Muscle of leg (tissue), 11 donors: ENCODE results near the gene CHCHD6. TPM values are rescaled to one million over a fixed set of nuclear protein-coding genes. Genes with fewer than 3 reads are reported as not detected.

Source experiments
- DNase-seq: peaks from one replicate; pipeline ENCODE4 v3.0.0; 2013
- H3K27ac ChIP-seq: one replicate; pipeline ENCODE4 v1.5.1; 2013; ENCODE audit warnings: mild to moderate bottlenecking, low read length, control low read depth
- H3K27me3 ChIP-seq: one replicate; pipeline ENCODE4 v1.6.1; 2013; ENCODE audit warnings: low read length; ENCODE audit not compliant: control insufficient read depth, insufficient read depth
- H3K36me3 ChIP-seq: one replicate; pipeline ENCODE4 v1.6.1; 2013; ENCODE audit warnings: low read length; ENCODE audit not compliant: control insufficient read depth, insufficient read depth
- H3K4me1 ChIP-seq: one replicate; pipeline ENCODE4 v1.6.1; 2013; ENCODE audit warnings: low read length; ENCODE audit not compliant: control insufficient read depth, insufficient read depth
- H3K4me3 ChIP-seq: one replicate; pipeline ENCODE4 v1.5.1; 2013; ENCODE audit warnings: low read length, control low read depth
- H3K9me3 ChIP-seq: replicated peaks from 2 replicates; pipeline ENCODE4 v1.6.1; 2013; ENCODE audit warnings: low read depth, low read length; ENCODE audit not compliant: control insufficient read depth
- WGBS: methylation state at CpG from one replicate; pipeline ENCODE4 v1.1.5; 2013; ENCODE audit warnings: missing lambda C conversion rate; ENCODE audit not compliant: insufficient coverage; 5-methylcytosine and 5-hydroxymethylcytosine counted together
- polyA plus RNA-seq, 8 donors: library from polyadenylated mRNA; unstranded; fragments of 120-200 nt; gene quantifications; one replicate each; pipeline versions ENCODE4 v1.2.1 to v1.2.3, GENCODE V29; 2013; ENCODE audit warnings: inconsistent platforms in 1 of 8, low replicate concordance in 1 of 8; ENCODE audit not compliant: insufficient read length in 8 of 8, insufficient read depth in 1 of 8
- total RNA-seq: library from RNA; stranded (reverse); fragments of 120-200 nt; gene quantifications from one replicate; pipeline ENCODE4 v1.2.4, GENCODE V29; 2013

The CHCHD6 gene
- total and polyA plus RNA-seq, 9 donors = 7.3 to 11.8 (median 8.7) TPM

DNA sequence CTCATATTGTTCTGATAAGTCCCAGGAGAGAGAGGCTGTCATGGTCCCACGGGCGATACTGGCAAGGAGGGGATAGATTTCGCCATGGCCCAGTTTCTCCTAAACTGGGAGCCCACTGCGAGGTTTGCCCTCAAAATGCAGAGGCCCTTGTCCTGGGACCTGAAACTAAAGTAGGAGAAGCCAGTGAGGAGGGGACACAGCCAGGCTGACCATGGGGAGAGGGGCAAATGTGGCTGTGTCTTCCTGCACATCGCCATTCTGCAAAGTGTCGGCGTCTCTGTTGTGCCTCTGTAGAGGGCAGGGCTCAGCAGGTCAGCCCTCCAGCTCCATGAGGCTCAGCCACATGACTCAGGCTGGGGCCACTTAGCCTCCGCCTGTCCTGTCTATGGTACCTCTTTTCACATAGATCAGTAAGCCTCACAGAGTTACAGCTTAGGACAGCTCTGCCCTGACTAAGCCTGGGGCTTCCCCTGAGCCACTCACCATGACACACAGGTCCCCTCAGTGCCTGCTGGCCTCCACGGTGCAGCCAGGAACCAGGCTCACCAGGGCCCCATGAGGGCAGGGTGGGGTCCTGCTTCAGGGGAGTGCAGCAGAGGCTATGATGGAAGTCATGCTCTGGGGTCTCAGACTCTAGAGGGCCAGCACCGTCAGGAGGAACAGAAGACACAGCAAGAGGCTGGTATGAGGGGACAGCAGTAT lies 250.3 kb downstream of the CHCHD6 start:
- WGBS = 85% methylated on average over 10 of the region's 10 CpGs
- Histone ChIP-seq H3K4me3 (no peak overlapping the region), H3K27me3 (no peaks in the 10 kb centered on the region), H3K4me1 (no peaks in the 10 kb centered on the region), H3K36me3 (no peaks in the 10 kb centered on the region), H3K9me3 (no peaks in the 10 kb centered on the region), H3K27ac (no peak overlapping the region)
- no peak for DNase-seq

DNA sequence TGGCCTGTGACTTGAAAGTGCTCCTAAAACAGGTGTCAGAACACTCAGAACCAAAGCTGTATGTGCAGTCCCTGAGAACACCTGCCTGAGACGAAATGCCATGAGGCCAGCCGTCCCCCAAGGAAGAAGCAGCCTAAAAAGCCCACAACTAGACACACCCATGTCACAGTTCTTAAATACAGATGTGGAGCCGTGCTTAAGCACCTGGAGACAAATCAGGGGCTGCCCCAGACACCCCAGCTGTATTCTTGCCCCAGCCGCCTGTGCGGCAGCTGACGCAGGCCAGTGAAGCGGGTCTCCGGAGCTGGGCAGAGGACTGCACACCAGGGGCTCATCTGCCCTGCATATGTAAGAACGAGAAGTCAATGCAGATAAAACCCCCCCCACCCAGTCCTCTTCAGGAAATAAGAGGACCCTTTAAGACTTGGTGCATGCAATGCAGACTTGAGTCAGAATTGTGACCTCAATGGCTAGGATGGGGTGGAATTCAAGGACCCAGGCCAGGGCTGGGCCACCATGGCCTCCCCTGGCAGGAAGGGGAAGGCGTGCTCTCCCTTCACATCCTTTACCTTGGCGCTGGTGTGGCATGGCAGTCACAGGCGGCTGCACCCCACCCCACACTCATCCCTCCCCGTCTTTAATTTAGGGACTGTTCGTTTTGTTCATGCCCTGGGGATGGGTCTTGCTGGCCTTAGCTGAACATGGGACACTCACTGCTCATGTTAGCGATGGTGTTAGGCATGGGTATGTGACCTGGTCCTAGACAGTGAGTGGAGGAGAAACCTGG lies 251.2 kb downstream of the CHCHD6 start:
- WGBS = 81% methylated on average over 8 of the region's 15 CpGs
- H3K27me3 ChIP-seq = no peaks in the 10 kb centered on the region

DNA sequence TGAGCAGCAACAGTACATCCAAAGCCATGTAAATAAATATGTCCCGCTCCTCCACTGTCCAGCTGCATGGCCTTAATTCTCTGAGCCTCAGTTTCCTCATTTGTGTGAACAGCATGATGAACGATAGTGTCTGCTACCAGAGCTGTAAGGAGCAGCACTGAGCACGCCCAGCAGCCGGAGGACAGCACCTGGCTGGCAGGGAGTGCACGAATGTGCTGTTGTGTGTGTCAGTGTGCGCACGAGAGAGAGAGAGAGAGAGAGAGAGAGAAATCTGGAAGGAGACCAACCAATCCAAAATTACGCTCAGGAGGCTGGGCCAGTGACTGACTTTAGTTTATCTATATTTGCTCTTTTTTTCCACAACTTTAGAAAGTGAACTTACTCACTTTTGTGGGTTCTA lies 252.3 kb downstream of the CHCHD6 start:
- no peak for DNase-seq
- Histone ChIP-seq H3K4me1 (peaks cover 16% of the 10 kb centered on the region), H3K27me3 (no peaks in the 10 kb centered on the region), H3K27ac (no peak overlapping the region), H3K9me3 (no peaks in the 10 kb centered on the region), H3K4me3 (no peak overlapping the region), H3K36me3 (no peaks in the 10 kb centered on the region)
- 47% methylated on average over 5 of the region's 8 CpGs for WGBS

More for the DNA sequence above, 251.2 kb downstream of the CHCHD6 start:
- Histone ChIP-seq H3K27ac (no peak overlapping the region), H3K36me3 (no peaks in the 10 kb centered on the region), H3K4me3 (no peak overlapping the region), H3K9me3 (no peaks in the 10 kb centered on the region), H3K4me1 (peaks cover 4% of the 10 kb centered on the region)
- DNase-seq = no peak

DNA sequence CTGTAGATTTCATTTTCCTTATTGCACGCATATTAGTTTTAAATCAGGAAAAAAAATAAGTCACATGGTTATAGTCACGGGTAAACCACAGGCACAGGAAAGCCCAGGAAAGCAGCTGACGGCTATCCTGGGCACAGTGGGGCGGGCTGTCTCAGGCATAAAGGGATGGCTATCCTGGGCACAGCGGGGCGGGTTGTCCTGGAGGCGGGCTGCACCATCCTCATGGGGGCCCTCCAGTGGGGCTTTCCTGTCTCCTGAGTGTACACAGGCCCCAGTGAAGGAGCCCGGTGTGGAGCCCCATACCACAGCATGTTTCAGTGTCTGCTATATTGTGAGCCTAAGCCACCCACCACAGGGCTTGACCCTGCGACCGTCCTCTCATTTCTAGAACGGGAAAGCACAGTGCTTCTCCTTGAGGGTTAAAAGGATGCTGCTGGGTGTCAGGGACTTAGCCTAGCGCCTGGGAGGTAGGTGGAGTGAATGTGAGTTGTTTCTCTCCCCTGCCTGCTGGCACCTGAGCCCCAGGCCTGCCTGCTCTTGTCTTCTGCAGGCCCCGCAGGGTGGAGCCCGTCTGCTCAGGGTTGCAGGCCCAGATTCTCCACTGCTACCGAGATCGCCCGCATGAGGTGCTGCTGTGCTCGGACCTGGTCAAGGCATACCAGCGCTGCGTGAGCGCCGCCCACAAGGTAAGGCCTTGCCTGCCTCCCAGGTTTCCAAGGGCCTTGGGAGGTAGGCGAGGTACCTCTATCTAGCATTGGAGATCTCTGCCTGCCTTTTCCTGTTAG lies 253.0 kb downstream of the CHCHD6 start:
- Histone ChIP-seq H3K4me1 (peaks cover 23% of the 10 kb centered on the region), H3K27ac (no peak overlapping the region), H3K4me3 (no peak overlapping the region), H3K27me3 (no peaks in the 10 kb centered on the region), H3K36me3 (no peaks in the 10 kb centered on the region), H3K9me3 (no peaks in the 10 kb centered on the region)
- WGBS = 82% methylated on average over 18 of the region's 23 CpGs
- no peak for DNase-seq

DNA sequence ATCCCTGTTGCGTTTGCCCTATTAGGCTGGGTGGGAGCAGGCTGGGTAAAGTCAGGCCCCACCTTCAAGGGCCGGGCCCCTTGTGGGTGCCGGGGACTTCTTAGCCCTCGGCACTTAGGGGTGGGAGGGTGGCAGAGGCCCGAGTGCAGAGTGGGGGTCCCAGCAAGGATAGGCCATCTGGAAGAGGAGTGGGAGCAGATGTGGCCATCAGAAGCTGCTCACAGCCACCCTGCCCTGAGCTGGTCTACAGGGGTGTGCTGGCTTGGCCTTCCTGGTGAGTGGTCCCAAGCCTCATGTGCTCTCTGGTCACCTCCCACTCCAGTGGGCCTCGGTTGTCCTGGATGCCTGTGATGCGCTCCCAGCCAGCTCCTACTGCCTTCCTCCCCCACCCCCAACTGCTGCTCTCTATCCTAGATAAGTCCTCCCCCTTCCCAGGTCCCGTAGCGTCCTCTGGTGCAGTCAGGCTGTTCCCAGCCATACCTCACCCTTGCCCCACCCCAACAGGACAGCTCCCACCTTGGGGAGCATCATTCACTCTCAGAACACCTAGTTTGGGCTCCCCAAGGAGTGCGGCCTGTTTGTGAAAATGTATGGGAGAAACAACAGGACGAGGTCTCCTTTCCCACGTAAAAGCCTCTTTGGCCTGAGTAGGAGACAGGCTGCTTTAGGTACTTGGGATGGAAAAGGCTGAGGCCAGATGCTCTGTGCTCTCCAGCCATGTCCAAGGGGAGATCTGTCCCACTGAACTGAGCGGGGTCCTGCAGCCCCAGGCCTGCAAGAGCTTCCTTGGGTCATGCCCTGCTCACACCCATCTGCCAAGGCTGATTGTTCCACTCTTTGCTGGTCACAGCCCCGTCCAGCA lies 254.0 kb downstream of the CHCHD6 start:
- Histone ChIP-seq H3K4me1 (peaks cover 30% of the 10 kb centered on the region), H3K36me3 (no peaks in the 10 kb centered on the region), H3K9me3 (no peaks in the 10 kb centered on the region), H3K4me3 (no peak overlapping the region), H3K27ac (no peak overlapping the region), H3K27me3 (no peaks in the 10 kb centered on the region)
- WGBS = 90% methylated on average over 11 of the region's 14 CpGs
- DNase-seq = no peak

DNA sequence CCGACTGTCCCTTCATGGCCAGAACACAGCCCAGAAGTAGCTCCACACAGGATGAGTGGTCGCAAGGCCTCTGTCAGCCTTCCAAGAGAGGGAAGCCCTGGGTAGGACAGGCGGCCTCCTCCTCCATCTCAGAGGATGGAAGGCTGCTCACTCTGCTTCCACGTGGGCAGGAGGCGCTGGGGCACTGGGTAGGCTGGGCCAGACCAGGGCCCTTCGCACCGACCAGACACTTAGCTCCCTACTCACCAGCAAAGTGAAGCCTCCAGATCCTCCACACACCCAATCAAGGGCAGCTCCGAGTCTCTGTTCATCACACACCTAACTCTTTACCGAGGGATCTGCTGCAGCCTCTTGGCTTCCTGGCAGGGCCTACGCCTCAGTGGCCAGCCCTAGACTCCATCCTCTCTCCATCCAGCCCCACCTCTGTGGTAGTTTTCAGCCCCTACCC lies 254.6 kb downstream of the CHCHD6 start:
- DNase-seq = no peak
- Histone ChIP-seq H3K27ac (no peak overlapping the region), H3K27me3 (peaks cover 2% of the 10 kb centered on the region), H3K4me1 (peaks cover 30% of the 10 kb centered on the region), H3K4me3 (no peak overlapping the region), H3K9me3 (no peaks in the 10 kb centered on the region), H3K36me3 (no peaks in the 10 kb centered on the region)
- 79% methylated on average over 9 of the region's 10 CpGs for WGBS

DNA sequence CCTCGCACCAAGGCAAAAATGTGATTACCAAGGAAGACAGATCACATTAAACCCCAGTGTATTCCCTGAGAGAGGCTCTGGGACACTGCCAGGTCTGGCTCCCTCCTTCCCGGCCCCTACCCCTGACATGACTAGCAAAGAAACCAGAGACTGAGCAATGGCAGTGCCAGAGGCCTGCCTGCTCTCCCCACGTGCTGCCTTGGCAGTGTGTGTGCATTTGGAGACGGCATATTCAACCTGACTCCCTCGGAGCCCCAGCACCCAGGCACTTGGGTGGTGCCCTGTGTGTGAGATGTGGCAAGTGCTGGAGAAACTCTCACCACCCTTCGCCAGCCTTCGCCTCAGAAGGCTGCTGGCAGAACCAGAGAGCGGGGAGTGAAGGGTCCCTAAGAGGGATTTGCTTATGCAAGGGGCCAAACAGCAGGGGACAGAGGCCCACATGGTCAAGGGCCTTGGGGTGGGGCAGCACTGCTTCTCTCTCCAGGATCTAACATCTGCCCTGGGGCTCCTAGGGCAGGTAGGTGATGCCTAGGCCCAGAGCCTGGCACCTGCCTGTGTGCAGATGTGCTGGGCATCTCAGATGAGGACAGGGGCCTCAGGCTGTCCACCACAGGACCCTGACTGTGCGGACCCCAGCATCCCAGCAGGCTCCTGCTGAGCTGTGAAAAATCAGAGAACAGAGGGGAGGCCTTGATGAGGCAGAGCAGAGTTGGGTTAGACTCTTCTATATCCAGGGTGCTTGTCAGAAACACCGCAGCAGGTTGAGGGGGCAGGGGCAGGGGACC lies 255.3 kb downstream of the CHCHD6 start:
- Histone ChIP-seq H3K27me3 (peaks cover 2% of the 10 kb centered on the region), H3K4me3 (no peak overlapping the region), H3K27ac (no peak overlapping the region), H3K36me3 (no peaks in the 10 kb centered on the region), H3K9me3 (no peaks in the 10 kb centered on the region), H3K4me1 (peaks cover 32% of the 10 kb centered on the region)
- DNase-seq = no peak
- 71% methylated on average over 7 of the region's 10 CpGs for WGBS

DNA sequence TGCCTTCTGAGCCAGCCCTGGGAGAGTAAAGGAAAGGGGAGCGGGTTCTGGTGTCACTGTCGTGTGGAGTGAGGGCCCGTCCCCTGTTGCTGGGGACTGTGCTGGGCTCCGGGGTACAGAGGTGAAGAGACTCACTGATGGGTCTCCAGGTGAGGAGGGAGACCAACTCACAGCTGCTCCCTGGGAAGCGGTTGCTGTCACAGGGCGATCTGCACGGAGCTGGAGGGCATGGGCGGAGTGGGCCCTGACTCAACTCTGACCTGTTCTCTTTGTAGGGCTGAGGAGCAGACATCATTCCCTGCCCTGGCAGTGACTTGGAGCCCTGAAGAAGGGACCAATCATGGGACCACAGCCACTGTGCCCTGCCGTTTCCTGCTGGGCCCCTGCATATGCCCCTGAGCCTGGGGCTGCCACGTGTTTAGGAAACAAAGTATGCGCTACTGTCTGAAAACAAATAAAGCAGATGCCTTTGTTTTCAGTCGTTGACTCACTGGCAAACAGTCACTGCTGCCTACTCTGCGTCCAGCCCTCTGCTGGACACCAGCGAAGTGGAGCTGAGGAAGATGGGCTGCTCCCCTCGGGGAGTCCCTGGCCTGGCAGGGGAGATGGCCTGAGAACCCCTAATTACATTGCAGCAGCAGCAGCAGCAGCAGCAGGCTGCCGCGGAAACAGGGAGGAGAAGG lies 256.0 kb downstream of the CHCHD6 start:
- Histone ChIP-seq H3K4me1 (peaks cover 39% of the 10 kb centered on the region), H3K27me3 (peaks cover 2% of the 10 kb centered on the region), H3K36me3 (no peaks in the 10 kb centered on the region), H3K4me3 (no peak overlapping the region), H3K9me3 (no peaks in the 10 kb centered on the region), H3K27ac (no peak overlapping the region)
- no peak for DNase-seq
- 61% methylated on average over 15 of the region's 17 CpGs for WGBS

DNA sequence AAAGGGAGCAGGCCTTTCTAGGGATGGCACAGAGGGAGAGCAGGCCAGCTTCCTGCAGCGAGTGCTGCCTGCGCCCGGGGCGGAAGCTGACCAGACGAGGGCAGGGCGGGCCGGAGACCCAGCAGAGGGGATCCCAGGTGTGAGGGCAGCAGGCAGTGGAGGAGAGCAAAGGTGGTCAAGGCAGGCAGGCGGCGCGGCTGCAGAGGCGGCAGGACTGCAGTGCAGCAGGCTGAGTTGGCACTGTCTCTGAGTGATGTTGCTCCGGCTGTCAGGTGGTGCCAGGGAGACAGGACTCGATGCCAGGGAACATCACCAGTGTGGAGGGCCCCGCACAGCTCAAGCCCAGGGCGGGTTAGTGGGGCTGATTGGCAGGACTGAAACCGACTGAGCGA lies 256.6 kb downstream of the CHCHD6 start:
- WGBS = 68% methylated on average over 17 of the region's 17 CpGs
- Histone ChIP-seq H3K4me3 (no peak overlapping the region), H3K9me3 (no peaks in the 10 kb centered on the region), H3K27me3 (peaks cover 4% of the 10 kb centered on the region), H3K4me1 (peaks cover 40% of the 10 kb centered on the region), H3K27ac (peak overlapping the region; percentile 18), H3K36me3 (no peaks in the 10 kb centered on the region)
- no peak for DNase-seq
